ENCODE data around the gene RABGAP1L.

DNA sequence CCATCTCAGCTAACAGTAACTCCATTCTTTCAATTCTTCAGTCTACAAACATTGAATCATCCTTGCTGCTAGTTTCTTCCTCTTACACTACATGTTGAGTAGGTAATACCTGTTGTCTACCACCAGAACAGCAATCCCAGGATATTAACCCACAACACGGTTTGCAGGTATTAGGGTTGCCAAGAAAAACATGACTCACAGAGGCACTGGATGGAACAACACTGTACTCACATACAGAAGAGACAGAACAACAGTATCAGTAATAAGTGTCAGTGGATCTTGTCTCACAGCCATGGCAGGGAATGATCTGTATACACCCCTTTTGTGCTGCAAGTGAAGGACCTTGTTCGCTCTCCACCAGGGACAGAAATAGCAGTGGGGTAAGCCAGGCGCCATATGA, 500.5 kb downstream of the RABGAP1L start:
- TF ChIP-seq CTCF (IDR thresholded peaks at IDR 0.05; ENCODE audit: insufficient read depth, low read length, poor library complexity, severe bottlenecking) (no peak), EZH2phosphoT487 (conservative IDR thresholded peaks at IDR 0.05; ENCODE audit: low read length) (no peak)
